IMR-90 (cell line): ENCODE results near the gene HCN3. TPM values are rescaled to one million over a fixed set of nuclear protein-coding genes. Genes with fewer than 3 reads are reported as not detected.

Experiments used
- ATAC-seq: fragments of 200-7000 bp; cut with Tn5 transposase; 2 replicates; pipeline ENCODE4 v1.9.1; 2020; ENCODE audit warnings: low read depth, mild to moderate bottlenecking, moderate library complexity
- BruUV-seq: library from RNA; stranded (reverse); fragments of 400-500 nt; replicated peaks from 2 replicates; lab custom pipeline; 2021; lab: Mats Ljungman, UMichigan
- CTCF ChIA-PET: fragments of 300-600 bp; formaldehyde crosslinking; extraction: SDS; loops from one replicate; lab custom pipeline; 2021; ENCODE audit warnings: antibody characterized with exemption; lab: Yijun Ruan, JAX
- POLR2A ChIA-PET: fragments of 300-600 bp; sonication (Branson Sonifier 250); formaldehyde crosslinking; loops from one replicate; lab custom pipeline; 2022; ENCODE audit warnings: antibody characterized with exemption; ENCODE audit not compliant: unreplicated experiment; lab: Charles Lee
- DNase-seq: peaks from one replicate; pipeline ENCODE4 v3.0.0; 2013
- H2AFZ ChIP-seq: replicated peaks from 2 replicates; pipeline ENCODE3; 2013; ENCODE audit warnings: low read length, mild to moderate bottlenecking; ENCODE audit not compliant: poor library complexity
- H2AK5ac ChIP-seq: 2 replicates; pipeline ENCODE4 v1.6.1; 2013; ENCODE audit warnings: low read depth, low read length, inconsistent platforms
- H2AK9ac ChIP-seq: replicated peaks from 2 replicates; pipeline ENCODE3; 2013; ENCODE audit warnings: mild to moderate bottlenecking, low read depth, low read length, moderate library complexity; ENCODE audit not compliant: poor library complexity
- H2BK120ac ChIP-seq: 2 replicates; pipeline ENCODE4 v1.6.1; 2013; ENCODE audit warnings: low read depth, low read length, inconsistent platforms
- H2BK15ac ChIP-seq: 3 replicates; pipeline ENCODE4 v1.6.1; 2013; ENCODE audit warnings: low read depth, low read length, inconsistent platforms
- H2BK20ac ChIP-seq: 2 replicates; pipeline ENCODE4 v1.6.1; 2013; ENCODE audit warnings: low read depth, mild to moderate bottlenecking, inconsistent platforms, low read length, moderate library complexity
- H2BK5ac ChIP-seq: 2 replicates; pipeline ENCODE4 v1.6.1; 2013; ENCODE audit warnings: mild to moderate bottlenecking, low read depth, low read length, inconsistent platforms; ENCODE audit not compliant: poor library complexity, severe bottlenecking
- H3K14ac ChIP-seq: replicated peaks from 2 replicates; pipeline ENCODE4 v1.6.1; 2013; ENCODE audit warnings: low read depth, low read length, inconsistent platforms
- H3K18ac ChIP-seq: 2 replicates; pipeline ENCODE4 v1.6.1; 2013; ENCODE audit warnings: low read depth, low read length, control low read depth
- H3K23ac ChIP-seq: 2 replicates; pipeline ENCODE4 v1.6.1; 2013; ENCODE audit warnings: low read depth, low read length, inconsistent platforms
- H3K27ac ChIP-seq: 2 replicates; pipeline ENCODE4 v1.5.1; 2013; ENCODE audit warnings: mild to moderate bottlenecking, control low read depth, low read length; ENCODE audit not compliant: insufficient read depth
- H3K27me3 ChIP-seq: 2 replicates; pipeline ENCODE4 v1.6.1; 2013; ENCODE audit warnings: low read length; ENCODE audit not compliant: control insufficient read depth, insufficient read depth
- H3K36me3 ChIP-seq: 2 replicates; pipeline ENCODE4 v1.6.1; 2013; ENCODE audit warnings: low read length, mixed read lengths; ENCODE audit not compliant: control insufficient read depth, insufficient read depth
- H3K4ac ChIP-seq: 2 replicates; pipeline ENCODE4 v1.6.1; 2013; ENCODE audit warnings: low read depth, low read length, inconsistent platforms
- H3K4me1 ChIP-seq: 2 replicates; pipeline ENCODE4 v1.6.1; 2013; ENCODE audit warnings: low read length, mixed read lengths; ENCODE audit not compliant: control insufficient read depth, insufficient read depth
- H3K4me2 ChIP-seq: 2 replicates; pipeline ENCODE4 v1.6.1; 2013; ENCODE audit warnings: low read depth, mild to moderate bottlenecking, control low read depth, low read length, moderate library complexity
- H3K4me3 ChIP-seq: 2 replicates; pipeline ENCODE4 v1.5.1; 2013; ENCODE audit warnings: low read depth, mild to moderate bottlenecking, control low read depth, low read length, moderate library complexity; ENCODE audit not compliant: insufficient read depth
- H3K56ac ChIP-seq: 2 replicates; pipeline ENCODE4 v1.6.1; 2013; ENCODE audit warnings: low read length, inconsistent platforms; ENCODE audit not compliant: insufficient read depth; ENCODE audit errors: extremely low read depth
- H3K79me1 ChIP-seq, 2 experiments: 2 replicates each; pipeline ENCODE4 v1.6.1; 2013; ENCODE audit warnings: low read length in 2 of 2, inconsistent platforms in 1 of 2, low read depth in 1 of 2
- H3K9ac ChIP-seq: 2 replicates; pipeline ENCODE4 v1.6.1; 2013; ENCODE audit warnings: low read depth, low read length, control low read depth
- H3K9me1 ChIP-seq: 2 replicates; pipeline ENCODE4 v1.6.1; 2013; ENCODE audit warnings: low read length, inconsistent platforms; ENCODE audit not compliant: insufficient read depth
- H3K9me3 ChIP-seq: 2 replicates; pipeline ENCODE4 v1.6.1; 2013; ENCODE audit warnings: low read length; ENCODE audit not compliant: control insufficient read depth, insufficient read depth
- H4K20me1 ChIP-seq: 2 replicates; pipeline ENCODE4 v1.6.1; 2013; ENCODE audit warnings: low read length, inconsistent platforms; ENCODE audit not compliant: insufficient read depth
- H4K5ac ChIP-seq: 2 replicates; pipeline ENCODE4 v1.6.1; 2013; ENCODE audit warnings: mild to moderate bottlenecking, low read depth, low read length, control low read depth
- H4K8ac ChIP-seq, 2 experiments: 2 replicates each; pipeline ENCODE4 v1.6.1; 2013; ENCODE audit warnings: low read depth in 2 of 2, low read length in 2 of 2, control low read depth in 1 of 2, inconsistent platforms in 1 of 2
- H4K91ac ChIP-seq: 2 replicates; pipeline ENCODE4 v1.6.1; 2013; ENCODE audit warnings: low read depth, low read length, inconsistent platforms; ENCODE audit not compliant: insufficient read depth
- MAZ ChIP-seq: IDR thresholded peaks from 2 replicates; pipeline ENCODE4 v1.6.1; 2012; ENCODE audit warnings: low read depth, mild to moderate bottlenecking, low read length, improper control_type of control experiment, moderate library complexity, borderline replicate concordance
- POLR2A ChIP-seq: IDR thresholded peaks from 2 replicates; pipeline ENCODE4 v1.6.1; 2012; ENCODE audit warnings: mild to moderate bottlenecking, low read depth, low read length
- RAD21 ChIP-seq: IDR thresholded peaks from 2 replicates; pipeline ENCODE4 v1.6.1; 2012; ENCODE audit warnings: low read length, improper control_type of control experiment
- RFX5 ChIP-seq: IDR thresholded peaks from 2 replicates; pipeline ENCODE4 v1.8.0; 2012; ENCODE audit warnings: low read depth, mild to moderate bottlenecking, low read length, moderate library complexity
- SMC3 ChIP-seq: fragments of 150-350 bp; IDR thresholded peaks from 2 replicates; pipeline ENCODE4 v1.6.1; 2016; ENCODE audit warnings: low read depth, mild to moderate bottlenecking, antibody characterized with exemption, low read length, moderate library complexity
- USF2 ChIP-seq: fragments of 150-350 bp; IDR thresholded peaks from 2 replicates; pipeline ENCODE4 v1.6.1; 2017; ENCODE audit warnings: mild to moderate bottlenecking, antibody characterized with exemption, low read length, low read depth
- WGBS, 2 experiments: methylation state at CpG; one replicate each; pipeline versions ENCODE4 v1.1.5 to v1.1.7; 2013; ENCODE audit warnings: missing lambda C conversion rate in 2 of 2; ENCODE audit not compliant: insufficient read length in 1 of 2; ENCODE audit errors: extremely low coverage in 2 of 2; 5-methylcytosine and 5-hydroxymethylcytosine counted together
- dilution Hi-C: fragments of 300-500 bp; cut with HindIII; formaldehyde crosslinking; loops from one replicate; pipeline ENCODE4 v1.14.3; 2018; ENCODE audit warnings: low sequenced_read_pairs; ENCODE audit not compliant: unreplicated experiment
- in situ Hi-C: fragments of 300-500 bp; cut with MboI; formaldehyde crosslinking; loops from 3 replicates; pipeline ENCODE4 v1.14.3; 2019; ENCODE audit warnings: low sequenced_read_pairs, inconsistent platforms, mixed read lengths
- intact Hi-C: fragments of 100-400 bp; cut with micrococcal nuclease; formaldehyde crosslinking; loops from 2 replicates; pipeline ENCODE4 v1.10.0; 2022
- polyA plus RNA-seq, 3 experiments: library from polyadenylated mRNA; depleted of rRNA; stranded (reverse); fragments of >200 nt; gene quantifications; 2 replicates each; pipeline ENCODE4 v1.2.3, GENCODE V29; 2012; ENCODE audit warnings: low replicate concordance in 1 of 3
- total RNA-seq: library from RNA; depleted of rRNA; stranded (reverse); fragments of >200 nt; gene quantifications from 2 replicates; pipeline ENCODE4 v1.2.3, GENCODE V29; 2012
- TF ChIP-seq, protein P1 (sequence below): conservative IDR thresholded peaks from 2 replicates; pipeline ENCODE4 v1.5.1; 2012; ENCODE audit warnings: mild to moderate bottlenecking, low read depth, low read length, improper control_type of control experiment
- TF ChIP-seq, protein P2 (sequence below): fragments of 150-350 bp; IDR thresholded peaks from 2 replicates; pipeline ENCODE4 v1.6.1; 2016; ENCODE audit warnings: low read depth, mild to moderate bottlenecking, low read length, moderate library complexity, borderline replicate concordance

The HCN3 gene
- total and polyA plus RNA-seq, 2 of the 4 experiments (the other 2 are of a cell fraction): 0.36 to 2.7 TPM

- ChIA-PET POLR2A (no interaction called here), CTCF (no interaction called here)
- peaks cover 15% of the 10 kb centered on the region for H3K36me3 ChIP-seq
- BruUV-seq: no TSS peak
- peak overlapping the region; percentile 71 for H3K4me3 ChIP-seq
- peak overlapping the region; percentile 98 for H2AFZ ChIP-seq
- peak overlapping the region; percentile 99 for H2AK9ac ChIP-seq
- no peak for DNase-seq
- no peaks in the 10 kb centered on the region for H3K27me3 ChIP-seq
- H2BK20ac ChIP-seq: no peak overlapping the region
- intact Hi-C loops: loop anchor here (5.0 kb wide), 1 partner anchor 338 kb away; no protein-coding TSS in a partner anchor
- H3K23ac ChIP-seq: peak overlapping the region; percentile 94
- peaks cover 12 to 42% of the 10 kb centered on the region in 2 experiments for H3K79me1 ChIP-seq
- no peak for ATAC-seq
- in situ Hi-C loops: no loop called here
- peak overlapping the region; percentile 94 for H4K5ac ChIP-seq
- dilution Hi-C loops: no loop called here
- H2AK5ac ChIP-seq: peak overlapping the region; percentile 97
- no peak overlapping the region; the same call in none of the 2 replicates for H4K91ac ChIP-seq
- H3K9ac ChIP-seq: peak overlapping the region; percentile 73
- H2BK15ac ChIP-seq: no peak overlapping the region
- H3K4me1 ChIP-seq: peaks cover 17% of the 10 kb centered on the region
- peak overlapping the region; percentile 17 to 87; a peak in 3 of 4 replicates for H4K8ac ChIP-seq
- H2BK120ac ChIP-seq: no peak overlapping the region
- H3K9me3 ChIP-seq: no peaks in the 10 kb centered on the region
- peak overlapping the region; percentile 92 for H3K4ac ChIP-seq
- peak overlapping the region; percentile 66 for H3K18ac ChIP-seq
- H3K27ac ChIP-seq: peak overlapping the region; percentile 71
- TF ChIP-seq RFX5 (no peak), RAD21 (no peak), MAZ (no peak), SMC3 (no peak), USF2 (no peak), POLR2A (no peak)
- TF ChIP-seq, protein P1, sequence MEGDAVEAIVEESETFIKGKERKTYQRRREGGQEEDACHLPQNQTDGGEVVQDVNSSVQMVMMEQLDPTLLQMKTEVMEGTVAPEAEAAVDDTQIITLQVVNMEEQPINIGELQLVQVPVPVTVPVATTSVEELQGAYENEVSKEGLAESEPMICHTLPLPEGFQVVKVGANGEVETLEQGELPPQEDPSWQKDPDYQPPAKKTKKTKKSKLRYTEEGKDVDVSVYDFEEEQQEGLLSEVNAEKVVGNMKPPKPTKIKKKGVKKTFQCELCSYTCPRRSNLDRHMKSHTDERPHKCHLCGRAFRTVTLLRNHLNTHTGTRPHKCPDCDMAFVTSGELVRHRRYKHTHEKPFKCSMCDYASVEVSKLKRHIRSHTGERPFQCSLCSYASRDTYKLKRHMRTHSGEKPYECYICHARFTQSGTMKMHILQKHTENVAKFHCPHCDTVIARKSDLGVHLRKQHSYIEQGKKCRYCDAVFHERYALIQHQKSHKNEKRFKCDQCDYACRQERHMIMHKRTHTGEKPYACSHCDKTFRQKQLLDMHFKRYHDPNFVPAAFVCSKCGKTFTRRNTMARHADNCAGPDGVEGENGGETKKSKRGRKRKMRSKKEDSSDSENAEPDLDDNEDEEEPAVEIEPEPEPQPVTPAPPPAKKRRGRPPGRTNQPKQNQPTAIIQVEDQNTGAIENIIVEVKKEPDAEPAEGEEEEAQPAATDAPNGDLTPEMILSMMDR: no peak
- TF ChIP-seq, protein P2, sequence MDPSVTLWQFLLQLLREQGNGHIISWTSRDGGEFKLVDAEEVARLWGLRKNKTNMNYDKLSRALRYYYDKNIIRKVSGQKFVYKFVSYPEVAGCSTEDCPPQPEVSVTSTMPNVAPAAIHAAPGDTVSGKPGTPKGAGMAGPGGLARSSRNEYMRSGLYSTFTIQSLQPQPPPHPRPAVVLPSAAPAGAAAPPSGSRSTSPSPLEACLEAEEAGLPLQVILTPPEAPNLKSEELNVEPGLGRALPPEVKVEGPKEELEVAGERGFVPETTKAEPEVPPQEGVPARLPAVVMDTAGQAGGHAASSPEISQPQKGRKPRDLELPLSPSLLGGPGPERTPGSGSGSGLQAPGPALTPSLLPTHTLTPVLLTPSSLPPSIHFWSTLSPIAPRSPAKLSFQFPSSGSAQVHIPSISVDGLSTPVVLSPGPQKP: no peak
- H3K4me2 ChIP-seq: peak overlapping the region; percentile 100
- peak overlapping the region; percentile 77 for H2BK5ac ChIP-seq
- 0 out of 2 replicates have a peak overlapping the region, but pooled peaks have one; percentile 10 for H3K56ac ChIP-seq
- WGBS, 2 experiments: 48% methylated on average over 3 of the region's 12 CpGs; no CpG with 5 or more reads in 1 of the 2 experiments
- H3K9me1 ChIP-seq: peaks cover 4% of the 10 kb centered on the region; the same call in 1 of the 2 replicates
- no peaks in the 10 kb centered on the region for H4K20me1 ChIP-seq
- H3K14ac ChIP-seq: peak overlapping the region; percentile 71
Measured at GRCh38 chr1:155254228-155254713, 23.0 kb upstream of the HCN3 start.
